NT2/D1 (cell line): Measurements from ENCODE around the gene ZGRF1.

Experiments used
- YY1 ChIP-seq: IDR thresholded peaks from 2 replicates; pipeline ENCODE4 v1.6.1; 2011; ENCODE audit not compliant: insufficient read length, insufficient read depth
- ZNF274 ChIP-seq: IDR thresholded peaks from 2 replicates; pipeline ENCODE4 v1.6.1; 2011; ENCODE audit warnings: mild to moderate bottlenecking, low read depth, low read length

DNA sequence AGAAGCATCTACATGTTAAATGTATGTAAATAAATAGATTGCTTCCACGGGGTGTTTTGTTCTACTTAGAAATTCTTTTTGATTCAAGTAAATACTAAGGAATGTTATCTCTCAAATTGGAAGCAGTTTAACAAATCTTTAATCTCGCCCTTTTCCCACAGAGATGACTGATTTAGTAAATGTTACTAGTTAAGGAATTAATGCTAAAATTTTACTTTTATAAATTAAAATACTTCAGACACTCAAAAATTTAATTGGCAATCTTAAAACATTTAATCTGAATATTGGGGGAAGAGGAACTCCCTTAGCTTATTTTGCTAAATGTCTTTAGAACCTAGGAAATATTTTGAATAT, 12.3 kb upstream of the ZGRF1 start:
- TF ChIP-seq YY1, result no peak
- no peak for TF ChIP-seq ZNF274
